Caco-2 (cell line): ENCODE measurements around the gene ZNF275. TPM values are rescaled to one million over a fixed set of nuclear protein-coding genes. Genes with fewer than 3 reads are reported as not detected.

Experiments used
- BruUV-seq: library from RNA; stranded (reverse); fragments of 400-500 nt; replicated peaks from 2 replicates; lab custom pipeline; 2021; lab: Mats Ljungman, UMichigan
- CTCF ChIA-PET: fragments of 300-600 bp; sonication (Branson Sonifier 250); formaldehyde crosslinking; loops from one replicate; lab custom pipeline; 2022; ENCODE audit warnings: antibody characterized with exemption; lab: Charles Lee
- POLR2A ChIA-PET: fragments of 300-600 bp; sonication (Branson Sonifier 250); formaldehyde crosslinking; loops from one replicate; lab custom pipeline; 2022; ENCODE audit warnings: antibody characterized with exemption; lab: Charles Lee
- DNase-seq, 2 experiments: peaks; one replicate each; pipeline versions ENCODE4 v3.0.0 to v3.0.0-alpha.2; 2020 to 2022
- H3K27me3 ChIP-seq: replicated peaks from 2 replicates; pipeline ENCODE4 v1.6.0; 2011; ENCODE audit warnings: low read length; ENCODE audit not compliant: control insufficient read depth, insufficient read depth
- H3K36me3 ChIP-seq: 2 replicates; pipeline ENCODE4 v1.5.1; 2011; ENCODE audit warnings: low read length; ENCODE audit not compliant: control insufficient read depth, insufficient read depth
- H3K4me1 ChIP-seq: fragments of 250-450 bp; sonication (Bioruptor Pico); 2 replicates; pipeline ENCODE4 v1.5.1; 2020; ENCODE audit warnings: mild to moderate bottlenecking
- H3K4me3 ChIP-seq: 2 replicates; pipeline ENCODE4 v1.5.1; 2011; ENCODE audit warnings: low read depth, mild to moderate bottlenecking, control low read depth, low read length
- H3K9me3 ChIP-seq: fragments of 250-450 bp; sonication (Bioruptor Pico); 2 replicates; pipeline ENCODE4 v1.5.1; 2020; ENCODE audit warnings: mild to moderate bottlenecking, moderate library complexity
- H3K27ac Mint-ChIP-seq: one replicate; pipeline ENCODE4 v1.8.0; 2022; ENCODE audit warnings: mixed read lengths; ENCODE audit not compliant: unreplicated experiment
- H3K27me3 Mint-ChIP-seq: one replicate; pipeline ENCODE4 v1.8.0; 2022; ENCODE audit warnings: mixed read lengths; ENCODE audit not compliant: insufficient read depth, unreplicated experiment
- H3K36me3 Mint-ChIP-seq: one replicate; pipeline ENCODE4 v1.8.0; 2022; ENCODE audit warnings: mild to moderate bottlenecking, mixed read lengths; ENCODE audit not compliant: insufficient read depth, unreplicated experiment
- H3K4me1 Mint-ChIP-seq: one replicate; pipeline ENCODE4 v1.8.0; 2022; ENCODE audit warnings: low read depth, mixed read lengths; ENCODE audit not compliant: unreplicated experiment
- H3K4me3 Mint-ChIP-seq: one replicate; pipeline ENCODE4 v1.8.0; 2022; ENCODE audit warnings: mild to moderate bottlenecking, moderate library complexity, mixed read lengths; ENCODE audit not compliant: unreplicated experiment
- H3K9me3 Mint-ChIP-seq: one replicate; pipeline ENCODE4 v1.8.0; 2022; ENCODE audit warnings: mixed read lengths; ENCODE audit not compliant: unreplicated experiment
- CTCF ChIP-seq, 2 experiments: fragments of 200-600 bp in 1 of 2; IDR thresholded peaks; 1 replicate in 1 of 2; 2 replicates in 1 of 2; pipeline versions ENCODE4 v1.5.1 to v1.8.0; 2011 to 2022; ENCODE audit warnings: antibody characterized with exemption in 1 of 2, control low read depth in 1 of 2, inconsistent platforms in 1 of 2, low read depth in 1 of 2, low read length in 1 of 2, mild to moderate bottlenecking in 1 of 2, moderate library complexity in 1 of 2; ENCODE audit not compliant: insufficient read depth in 1 of 2, severe bottlenecking in 1 of 2, unreplicated experiment in 1 of 2
- intact Hi-C: fragments of 100-400 bp; cut with micrococcal nuclease; formaldehyde crosslinking; loops from one replicate; pipeline ENCODE4 v1.10.0; 2022; ENCODE audit not compliant: unreplicated experiment
- total RNA-seq: library from RNA; stranded (reverse); gene quantifications from 2 replicates; pipeline ENCODE4 v1.2.3, GENCODE V29; 2022

The ZNF275 gene
- total RNA-seq, 1 experiment from 2014 or later: 5.6 TPM

- Mint-ChIP-seq H3K27ac (no peak overlapping the region), H3K4me1 (no peaks in the 10 kb centered on the region), H3K36me3 (no peaks in the 10 kb centered on the region), H3K27me3 (peaks cover 7% of the 10 kb centered on the region), H3K4me3 (no peak overlapping the region), H3K9me3 (no peaks in the 10 kb centered on the region)
- Histone ChIP-seq H3K27me3 (no peaks in the 10 kb centered on the region), H3K4me3 (no peak overlapping the region), H3K36me3 (no peaks in the 10 kb centered on the region), H3K9me3 (no peaks in the 10 kb centered on the region), H3K4me1 (no peaks in the 10 kb centered on the region)
- POLR2A ChIA-PET: no interaction called here
- CTCF ChIA-PET: no interaction called here
- no peak for DNase-seq
- intact Hi-C loops: no loop called here
- no TSS peak for BruUV-seq
- TF ChIP-seq CTCF (IDR thresholded peaks at IDR 0.05; ENCODE audit: insufficient read depth in 1 of 2, low read depth in 1 of 2, low read length in 1 of 2, severe bottlenecking in 1 of 2, unreplicated experiment in 1 of 2): no peak
These were observed 52.1 kb downstream of the ZNF275 start for GRCh38 chrX:153386097-153386496.

- POLR2A ChIA-PET: no interaction called here
These were observed 53.4 kb downstream of the ZNF275 start for GRCh38 chrX:153387345-153387744.

GRCh38 chrX:153387987-153388721 lies 54.2 kb downstream of the ZNF275 start:
- no peaks in the 10 kb centered on the region for H3K4me1 ChIP-seq
- H3K36me3 Mint-ChIP-seq: no peaks in the 10 kb centered on the region
- BruUV-seq: no TSS peak
- no peaks in the 10 kb centered on the region for H3K9me3 ChIP-seq
- no peak for TF ChIP-seq CTCF (IDR thresholded peaks at IDR 0.05; ENCODE audit: insufficient read depth in 1 of 2, low read depth in 1 of 2, low read length in 1 of 2, severe bottlenecking in 1 of 2, unreplicated experiment in 1 of 2)
- no peak overlapping the region for H3K4me3 ChIP-seq
- no peaks in the 10 kb centered on the region for H3K4me1 Mint-ChIP-seq
- H3K9me3 Mint-ChIP-seq: no peaks in the 10 kb centered on the region
- ChIA-PET CTCF (no interaction called here), POLR2A (no interaction called here)
- peaks cover 7% of the 10 kb centered on the region for H3K27me3 Mint-ChIP-seq
- intact Hi-C loops: no loop called here
- no peaks in the 10 kb centered on the region for H3K27me3 ChIP-seq
- no peak overlapping the region for H3K27ac Mint-ChIP-seq
- H3K4me3 Mint-ChIP-seq: no peak overlapping the region
- DNase-seq: no peak
- H3K36me3 ChIP-seq: no peaks in the 10 kb centered on the region

More at GRCh38 chrX:153387345-153387744, 53.4 kb downstream of the ZNF275 start:
- no peak for TF ChIP-seq CTCF (IDR thresholded peaks at IDR 0.05; ENCODE audit: insufficient read depth in 1 of 2, low read depth in 1 of 2, low read length in 1 of 2, severe bottlenecking in 1 of 2, unreplicated experiment in 1 of 2)
- Mint-ChIP-seq H3K27me3 (peaks cover 7% of the 10 kb centered on the region), H3K4me3 (no peak overlapping the region), H3K4me1 (no peaks in the 10 kb centered on the region), H3K36me3 (no peaks in the 10 kb centered on the region), H3K27ac (no peak overlapping the region), H3K9me3 (no peaks in the 10 kb centered on the region)
- Histone ChIP-seq H3K4me3 (no peak overlapping the region), H3K27me3 (no peaks in the 10 kb centered on the region), H3K4me1 (no peaks in the 10 kb centered on the region), H3K36me3 (no peaks in the 10 kb centered on the region), H3K9me3 (no peaks in the 10 kb centered on the region)
- no peak for DNase-seq
- BruUV-seq: no TSS peak
- intact Hi-C loops: no loop called here
- CTCF ChIA-PET: no interaction called here
